IMR-90 (cell line): ENCODE measurements around the gene AOPEP. TPM values are rescaled to one million over a fixed set of nuclear protein-coding genes. Genes with fewer than 3 reads are reported as not detected.

ENCODE experiments used
- ATAC-seq: fragments of 200-7000 bp; cut with Tn5 transposase; 2 replicates; pipeline ENCODE4 v1.9.1; 2020; ENCODE audit warnings: low read depth, mild to moderate bottlenecking, moderate library complexity
- BruUV-seq: library from RNA; stranded (reverse); fragments of 400-500 nt; replicated peaks from 2 replicates; lab custom pipeline; 2021; lab: Mats Ljungman, UMichigan
- CTCF ChIA-PET: fragments of 300-600 bp; formaldehyde crosslinking; extraction: SDS; loops from one replicate; lab custom pipeline; 2021; ENCODE audit warnings: antibody characterized with exemption; lab: Yijun Ruan, JAX
- POLR2A ChIA-PET: fragments of 300-600 bp; sonication (Branson Sonifier 250); formaldehyde crosslinking; loops from one replicate; lab custom pipeline; 2022; ENCODE audit warnings: antibody characterized with exemption; ENCODE audit not compliant: unreplicated experiment; lab: Charles Lee
- DNase-seq: peaks from one replicate; pipeline ENCODE4 v3.0.0; 2013
- H2AFZ ChIP-seq: replicated peaks from 2 replicates; pipeline ENCODE3; 2013; ENCODE audit warnings: low read length, mild to moderate bottlenecking; ENCODE audit not compliant: poor library complexity
- H2AK5ac ChIP-seq: 2 replicates; pipeline ENCODE4 v1.6.1; 2013; ENCODE audit warnings: low read depth, low read length, inconsistent platforms
- H2AK9ac ChIP-seq: replicated peaks from 2 replicates; pipeline ENCODE3; 2013; ENCODE audit warnings: mild to moderate bottlenecking, low read depth, low read length, moderate library complexity; ENCODE audit not compliant: poor library complexity
- H2BK120ac ChIP-seq: 2 replicates; pipeline ENCODE4 v1.6.1; 2013; ENCODE audit warnings: low read depth, low read length, inconsistent platforms
- H2BK15ac ChIP-seq: 3 replicates; pipeline ENCODE4 v1.6.1; 2013; ENCODE audit warnings: low read depth, low read length, inconsistent platforms
- H2BK20ac ChIP-seq: 2 replicates; pipeline ENCODE4 v1.6.1; 2013; ENCODE audit warnings: low read depth, mild to moderate bottlenecking, inconsistent platforms, low read length, moderate library complexity
- H2BK5ac ChIP-seq: 2 replicates; pipeline ENCODE4 v1.6.1; 2013; ENCODE audit warnings: mild to moderate bottlenecking, low read depth, low read length, inconsistent platforms; ENCODE audit not compliant: poor library complexity, severe bottlenecking
- H3K14ac ChIP-seq: replicated peaks from 2 replicates; pipeline ENCODE4 v1.6.1; 2013; ENCODE audit warnings: low read depth, low read length, inconsistent platforms
- H3K18ac ChIP-seq: 2 replicates; pipeline ENCODE4 v1.6.1; 2013; ENCODE audit warnings: low read depth, low read length, control low read depth
- H3K23ac ChIP-seq: 2 replicates; pipeline ENCODE4 v1.6.1; 2013; ENCODE audit warnings: low read depth, low read length, inconsistent platforms
- H3K27ac ChIP-seq: 2 replicates; pipeline ENCODE4 v1.5.1; 2013; ENCODE audit warnings: mild to moderate bottlenecking, control low read depth, low read length; ENCODE audit not compliant: insufficient read depth
- H3K27me3 ChIP-seq: 2 replicates; pipeline ENCODE4 v1.6.1; 2013; ENCODE audit warnings: low read length; ENCODE audit not compliant: control insufficient read depth, insufficient read depth
- H3K36me3 ChIP-seq: 2 replicates; pipeline ENCODE4 v1.6.1; 2013; ENCODE audit warnings: low read length, mixed read lengths; ENCODE audit not compliant: control insufficient read depth, insufficient read depth
- H3K4ac ChIP-seq: 2 replicates; pipeline ENCODE4 v1.6.1; 2013; ENCODE audit warnings: low read depth, low read length, inconsistent platforms
- H3K4me1 ChIP-seq: 2 replicates; pipeline ENCODE4 v1.6.1; 2013; ENCODE audit warnings: low read length, mixed read lengths; ENCODE audit not compliant: control insufficient read depth, insufficient read depth
- H3K4me2 ChIP-seq: 2 replicates; pipeline ENCODE4 v1.6.1; 2013; ENCODE audit warnings: low read depth, mild to moderate bottlenecking, control low read depth, low read length, moderate library complexity
- H3K4me3 ChIP-seq: 2 replicates; pipeline ENCODE4 v1.5.1; 2013; ENCODE audit warnings: low read depth, mild to moderate bottlenecking, control low read depth, low read length, moderate library complexity; ENCODE audit not compliant: insufficient read depth
- H3K56ac ChIP-seq: 2 replicates; pipeline ENCODE4 v1.6.1; 2013; ENCODE audit warnings: low read length, inconsistent platforms; ENCODE audit not compliant: insufficient read depth; ENCODE audit errors: extremely low read depth
- H3K79me1 ChIP-seq, 2 experiments: 2 replicates each; pipeline ENCODE4 v1.6.1; 2013; ENCODE audit warnings: low read length in 2 of 2, inconsistent platforms in 1 of 2, low read depth in 1 of 2
- H3K9ac ChIP-seq: 2 replicates; pipeline ENCODE4 v1.6.1; 2013; ENCODE audit warnings: low read depth, low read length, control low read depth
- H3K9me1 ChIP-seq: 2 replicates; pipeline ENCODE4 v1.6.1; 2013; ENCODE audit warnings: low read length, inconsistent platforms; ENCODE audit not compliant: insufficient read depth
- H3K9me3 ChIP-seq: 2 replicates; pipeline ENCODE4 v1.6.1; 2013; ENCODE audit warnings: low read length; ENCODE audit not compliant: control insufficient read depth, insufficient read depth
- H4K20me1 ChIP-seq: 2 replicates; pipeline ENCODE4 v1.6.1; 2013; ENCODE audit warnings: low read length, inconsistent platforms; ENCODE audit not compliant: insufficient read depth
- H4K5ac ChIP-seq: 2 replicates; pipeline ENCODE4 v1.6.1; 2013; ENCODE audit warnings: mild to moderate bottlenecking, low read depth, low read length, control low read depth
- H4K8ac ChIP-seq, 2 experiments: 2 replicates each; pipeline ENCODE4 v1.6.1; 2013; ENCODE audit warnings: low read depth in 2 of 2, low read length in 2 of 2, control low read depth in 1 of 2, inconsistent platforms in 1 of 2
- H4K91ac ChIP-seq: 2 replicates; pipeline ENCODE4 v1.6.1; 2013; ENCODE audit warnings: low read depth, low read length, inconsistent platforms; ENCODE audit not compliant: insufficient read depth
- CEBPB ChIP-seq: IDR thresholded peaks from 2 replicates; pipeline ENCODE4 v1.6.1; 2012; ENCODE audit warnings: low read depth, low read length, improper control_type of control experiment
- FOS ChIP-seq: fragments of 150-350 bp; IDR thresholded peaks from 2 replicates; pipeline ENCODE4 v1.6.1; 2016; ENCODE audit warnings: low read depth, low read length
- WGBS, 2 experiments: methylation state at CpG; one replicate each; pipeline versions ENCODE4 v1.1.5 to v1.1.7; 2013; ENCODE audit warnings: missing lambda C conversion rate in 2 of 2; ENCODE audit not compliant: insufficient read length in 1 of 2; ENCODE audit errors: extremely low coverage in 2 of 2; 5-methylcytosine and 5-hydroxymethylcytosine counted together
- dilution Hi-C: fragments of 300-500 bp; cut with HindIII; formaldehyde crosslinking; loops from one replicate; pipeline ENCODE4 v1.14.3; 2018; ENCODE audit warnings: low sequenced_read_pairs; ENCODE audit not compliant: unreplicated experiment
- in situ Hi-C: fragments of 300-500 bp; cut with MboI; formaldehyde crosslinking; loops from 3 replicates; pipeline ENCODE4 v1.14.3; 2019; ENCODE audit warnings: low sequenced_read_pairs, inconsistent platforms, mixed read lengths
- intact Hi-C: fragments of 100-400 bp; cut with micrococcal nuclease; formaldehyde crosslinking; loops from 2 replicates; pipeline ENCODE4 v1.10.0; 2022
- polyA plus RNA-seq, 3 experiments: library from polyadenylated mRNA; depleted of rRNA; stranded (reverse); fragments of >200 nt; gene quantifications; 2 replicates each; pipeline ENCODE4 v1.2.3, GENCODE V29; 2012; ENCODE audit warnings: low replicate concordance in 1 of 3
- total RNA-seq: library from RNA; depleted of rRNA; stranded (reverse); fragments of >200 nt; gene quantifications from 2 replicates; pipeline ENCODE4 v1.2.3, GENCODE V29; 2012

Gene AOPEP
- total and polyA plus RNA-seq, 2 of the 4 experiments (the other 2 are of a cell fraction), result 34.9 to 38.7 TPM

GRCh38 chr9:94990897-94991561 is 264.5 kb downstream of the AOPEP start:
- dilution Hi-C loops, result no loop called here
- CTCF ChIA-PET, result no interaction called here
- no peak overlapping the region for H3K4ac ChIP-seq

More at GRCh38 chr9:94990897-94991561, 264.5 kb downstream of the AOPEP start:
- Histone ChIP-seq H4K91ac (no peak overlapping the region), H3K9me3 (no peaks in the 10 kb centered on the region), H3K27me3 (no peaks in the 10 kb centered on the region), H3K56ac (no peak overlapping the region), H3K27ac (no peak overlapping the region), H2BK15ac (no peak overlapping the region), H3K18ac (no peak overlapping the region), H3K4me2 (no peak overlapping the region), H3K4me1 (peaks cover 8% of the 10 kb centered on the region), H2BK5ac (no peak overlapping the region), H3K23ac (no peak overlapping the region), H4K8ac (no peak overlapping the region), H4K20me1 (no peaks in the 10 kb centered on the region), H3K14ac (no peak overlapping the region), H2AK9ac (no peak overlapping the region), H2BK120ac (no peak overlapping the region), H2BK20ac (no peak overlapping the region), H2AFZ (no peak overlapping the region), H3K4me3 (no peak overlapping the region), H3K79me1 (no peaks in the 10 kb centered on the region), H3K9me1 (peaks cover 4% of the 10 kb centered on the region), H3K36me3 (no peaks in the 10 kb centered on the region), H4K5ac (no peak overlapping the region), H3K9ac (no peak overlapping the region), H2AK5ac (no peak overlapping the region)
- ATAC-seq (no peak), DNase-seq (no peak)
- no TSS peak for BruUV-seq
- in situ Hi-C loops (no loop called here), intact Hi-C loops (loop anchor here (5.0 kb wide), 1 partner anchor 39 kb away; no protein-coding TSS in a partner anchor)
- TF ChIP-seq CEBPB, result peak; percentile 66
- no peak for TF ChIP-seq FOS
- WGBS, 2 experiments, result 80% methylated on average over 1 of the region's 8 CpGs; no CpG with 5 or more reads in 1 of the 2 experiments
- POLR2A ChIA-PET, result no interaction called here
